Endothelial cell of umbilical vein (primary cell): ENCODE results near the gene CANT1. TPM values are rescaled to one million over a fixed set of nuclear protein-coding genes. Genes with fewer than 3 reads are reported as not detected.

Experiments
- BruUV-seq: library from RNA; stranded (reverse); fragments of 400-500 nt; replicated peaks from 2 replicates; lab custom pipeline; 2021; lab: Mats Ljungman, UMichigan
- CTCF ChIA-PET: fragments of 300-600, 350-600 bp; sonication (Branson Sonifier 250); formaldehyde crosslinking; loops from one replicate; lab custom pipeline; 2021; ENCODE audit warnings: antibody characterized with exemption, inconsistent platforms; lab: Charles Lee
- POLR2A ChIA-PET: fragments of 300-600, 350-600 bp; sonication (Branson Sonifier 250); formaldehyde crosslinking; loops from one replicate; lab custom pipeline; 2021; ENCODE audit warnings: antibody characterized with exemption, inconsistent platforms; lab: Charles Lee
- DNase-seq: peaks from one replicate; pipeline ENCODE4 v3.0.0-alpha.2; 2011; ENCODE audit warnings: low read depth, low spot score
- FAIRE-seq: peaks from 2 replicates; lab custom pipeline; 2011; peaks lifted over from hg19 to GRCh38; lab: Jason Lieb, UNC
- H2AFZ ChIP-seq: 2 replicates; pipeline ENCODE4 v1.6.0; 2012; ENCODE audit warnings: low read depth, low read length, control low read depth, inconsistent platforms
- H3K27ac ChIP-seq: 2 replicates; pipeline ENCODE4 v1.5.1; 2011; ENCODE audit warnings: low read depth, mild to moderate bottlenecking, control low read depth, low read length, moderate library complexity; ENCODE audit not compliant: insufficient read depth
- H3K27me3 ChIP-seq, 2 experiments: 2 replicates each; pipeline versions ENCODE4 v1.6.0 to v1.6.1; 2011; ENCODE audit warnings: low read length in 2 of 2, mixed read lengths in 1 of 2; ENCODE audit not compliant: control insufficient read depth in 2 of 2, insufficient read depth in 2 of 2
- H3K36me3 ChIP-seq, 2 experiments: 2 replicates in 1 of 2; 3 replicates in 1 of 2; pipeline ENCODE4 v1.5.1; 2011; ENCODE audit warnings: low read length in 2 of 2, mild to moderate bottlenecking in 1 of 2, moderate library complexity in 1 of 2; ENCODE audit not compliant: control insufficient read depth in 2 of 2, insufficient read depth in 2 of 2; ENCODE audit errors: extremely low read depth in 1 of 2
- H3K4me1 ChIP-seq: 3 replicates; pipeline ENCODE4 v1.5.1; 2011; ENCODE audit warnings: mild to moderate bottlenecking, low read length; ENCODE audit not compliant: control insufficient read depth, insufficient read depth; ENCODE audit errors: extremely low read depth
- H3K4me2 ChIP-seq: 2 replicates; pipeline ENCODE4 v1.6.1; 2011; ENCODE audit warnings: low read length, control low read depth, mixed read lengths; ENCODE audit not compliant: insufficient read depth
- H3K4me3 ChIP-seq, 3 experiments: fragments of 200-600 bp in 1 of 3; sonication (generic), shearing (Covaris generic) in 1 of 3; replicated peaks in 1 of 3; 2 replicates each; pipeline ENCODE4 v1.5.1; 2011 to 2016; ENCODE audit warnings: control low read depth in 3 of 3, low read length in 3 of 3, mild to moderate bottlenecking in 2 of 3, inconsistent platforms in 1 of 3, low read depth in 1 of 3, moderate library complexity in 1 of 3; ENCODE audit not compliant: insufficient read depth in 1 of 3
- H3K79me2 ChIP-seq: 2 replicates; pipeline ENCODE4 v1.6.0; 2012; ENCODE audit warnings: low read length, inconsistent platforms; ENCODE audit not compliant: control insufficient read depth, insufficient read depth
- H3K9ac ChIP-seq: replicated peaks from 2 replicates; pipeline ENCODE3; 2011; ENCODE audit warnings: low read length, control low read depth; ENCODE audit not compliant: insufficient read depth; ENCODE audit errors: extremely low read depth
- H3K9me1 ChIP-seq: replicated peaks from 3 replicates; pipeline ENCODE4 v1.6.0; 2011; ENCODE audit warnings: mild to moderate bottlenecking, low read length; ENCODE audit not compliant: control insufficient read depth, insufficient read depth; ENCODE audit errors: extremely low read depth
- H3K9me3 ChIP-seq: replicated peaks from 2 replicates; pipeline ENCODE4 v1.5.1; 2012; ENCODE audit warnings: low read length, inconsistent platforms; ENCODE audit not compliant: control insufficient read depth, insufficient read depth
- H4K20me1 ChIP-seq: replicated peaks from 2 replicates; pipeline ENCODE3; 2011; ENCODE audit warnings: mild to moderate bottlenecking, low read length; ENCODE audit not compliant: control insufficient read depth, insufficient read depth; ENCODE audit errors: extremely low read depth
- CTCF ChIP-seq, 2 donors: IDR thresholded peaks; 1 replicate in 1 of 2; 2 replicates in 1 of 2; pipeline ENCODE4 v1.5.1; 2011; ENCODE audit warnings: low read length in 2 of 2, mild to moderate bottlenecking in 2 of 2, moderate library complexity in 2 of 2, control low read depth in 1 of 2, inconsistent platforms in 1 of 2, low read depth in 1 of 2; ENCODE audit not compliant: insufficient read depth in 1 of 2; ENCODE audit errors: extremely low read depth in 1 of 2
- EZH2 ChIP-seq: IDR thresholded peaks from 2 replicates; pipeline ENCODE4 v1.6.1; 2012; ENCODE audit warnings: borderline replicate concordance, low read depth, mild to moderate bottlenecking, moderate library complexity, low read length, inconsistent platforms; ENCODE audit not compliant: severe bottlenecking
- FOS ChIP-seq: IDR thresholded peaks from 2 replicates; pipeline ENCODE4 v1.6.1; 2011; ENCODE audit warnings: mild to moderate bottlenecking, low read length, moderate library complexity, borderline replicate concordance; ENCODE audit not compliant: insufficient read depth
- GATA2 ChIP-seq: IDR thresholded peaks from 2 replicates; pipeline ENCODE4 v1.7.0; 2011; ENCODE audit warnings: low read depth, mild to moderate bottlenecking, moderate library complexity, mixed read lengths, low read length; ENCODE audit not compliant: insufficient read length, insufficient read depth
- JUN ChIP-seq: IDR thresholded peaks from 2 replicates; pipeline ENCODE4 v1.6.1; 2011; ENCODE audit warnings: borderline replicate concordance, low read depth; ENCODE audit not compliant: insufficient read length, insufficient read depth
- MAX ChIP-seq: IDR thresholded peaks from 2 replicates; pipeline ENCODE4 v1.6.1; 2011; ENCODE audit not compliant: insufficient read depth, insufficient read length
- MYC ChIP-seq: IDR thresholded peaks from one replicate; pipeline ENCODE4 v1.6.1; 2011; ENCODE audit warnings: mild to moderate bottlenecking, low read depth, low read length
- POLR2A ChIP-seq: IDR thresholded peaks from 2 replicates; pipeline ENCODE4 v1.6.1; 2012; ENCODE audit warnings: low read depth, mild to moderate bottlenecking, control low read depth, low read length
- POLR2AphosphoS5 ChIP-seq: IDR thresholded peaks from 2 replicates; pipeline ENCODE4 v1.6.1; 2012; ENCODE audit warnings: low read depth, mild to moderate bottlenecking, control low read depth, low read length, moderate library complexity; ENCODE audit not compliant: insufficient read depth
- dilution Hi-C: fragments of 300-500 bp; cut with MboI; formaldehyde crosslinking; loops from one replicate; pipeline ENCODE4 v1.15.0; 2019; ENCODE audit warnings: low sequenced_read_pairs; ENCODE audit not compliant: extremely low pct_ligation_motif_present
- intact Hi-C: fragments of 100-400 bp; cut with micrococcal nuclease; formaldehyde crosslinking; loops from one replicate; pipeline ENCODE4 v1.10.0; 2022
- polyA plus RNA-seq, 4 experiments: library from polyadenylated mRNA; depleted of rRNA in 3 of 4; stranded (reverse) in 3 of 4; unstranded in 1 of 4; fragments of >200 nt; gene quantifications; 2 replicates each; pipeline versions ENCODE4 v1.2.1 to v1.2.3, GENCODE V29; 2011 to 2012; ENCODE audit warnings: missing spikeins in 1 of 4
- total RNA-seq: library from RNA; stranded (reverse); gene quantifications from 2 replicates; pipeline ENCODE4 v1.2.3, GENCODE V29; 2021

CANT1 gene
- total and polyA plus RNA-seq, 2 donors (not counting 3 experiments of a cell fraction or from before 2014, with no cell fraction given), result 85.0 to 93.6 TPM

- BruUV-seq, result no TSS peak
Measured at GRCh38 chr17:79043191-79043930, 33.8 kb upstream of the CANT1 start.

More at GRCh38 chr17:79043191-79043930, 33.8 kb upstream of the CANT1 start:
- TF ChIP-seq POLR2AphosphoS5 (no peak), MYC (no peak), JUN (no peak), MAX (no peak), GATA2 (no peak), FOS (no peak), CTCF (IDR thresholded peaks at IDR 0.05; ENCODE audit: extremely low read depth in 1 of 2, insufficient read depth in 1 of 2, low read depth in 1 of 2, low read length in 2 of 2) (no peak), EZH2 (no peak), POLR2A (no peak)
- no peak overlapping the region for H3K4me3 ChIP-seq
- DNase-seq (no peak), FAIRE-seq (no peak)
- H3K9me3 ChIP-seq, result no peaks in the 10 kb centered on the region
- H4K20me1 ChIP-seq, result no peaks in the 10 kb centered on the region
- H3K9ac ChIP-seq, result no peak overlapping the region
- ChIA-PET POLR2A (no interaction called here), CTCF (interaction anchor here (1.2 to 3.3 kb wide), 8 partner anchors 10 to 350 kb away, joined by 3 to 109 read pairs (median 7); no protein-coding TSS in a partner anchor)
- no peaks in the 10 kb centered on the region for H3K9me1 ChIP-seq
- H3K27me3 ChIP-seq, result no peaks in the 10 kb centered on the region
- intact Hi-C loops (loop anchor here (2.0 kb wide), 1 partner anchor 57 kb away; no protein-coding TSS in a partner anchor), dilution Hi-C loops (no loop called here)
- H2AFZ ChIP-seq, result no peak overlapping the region
- H3K4me2 ChIP-seq, result no peak overlapping the region
- H3K4me1 ChIP-seq, result no peaks in the 10 kb centered on the region
- H3K79me2 ChIP-seq, result no peaks in the 10 kb centered on the region
- H3K27ac ChIP-seq, result no peak overlapping the region
- H3K36me3 ChIP-seq, result no peaks in the 10 kb centered on the region
